ENCODE measurements around the gene KRTAP10-3. TPM values are rescaled to one million over a fixed set of nuclear protein-coding genes. Genes with fewer than 3 reads are reported as not detected.
A peak's percentile ranks its signal among the peaks of the same experiment; 100 is the strongest.

KRTAP10-3 gene
- polyA plus RNA-seq, 1 of the 3 experiments (the other 2 are of a cell fraction), result not detected

- H3K9me3 ChIP-seq, result no peaks in the 10 kb centered on the region
- no peaks in the 10 kb centered on the region for H3K27me3 ChIP-seq (ENCODE audit: insufficient read depth)
- peaks cover 0 to 18% of the 10 kb centered on the region in 2 experiments; a peak in 1 of 4 replicates for H3K4me1 ChIP-seq (ENCODE audit: control insufficient read depth in 1 of 2, insufficient read depth in 2 of 2, low read depth in 1 of 2, low read length in 1 of 2)
- H3K79me2 ChIP-seq (ENCODE audit: insufficient read depth), result peaks cover 11% of the 10 kb centered on the region; the same call in 1 of the 2 replicates
- H3K4me2 ChIP-seq, result peak overlapping the region; percentile 74
- no peaks in the 10 kb centered on the region for H4K20me1 ChIP-seq (ENCODE audit: insufficient read depth)
- peak; percentile 98 for DNase-seq
- H3K4me3 ChIP-seq (ENCODE audit: low read depth in 2 of 2, low read length in 1 of 2), result peak overlapping the region; percentile 70 to 86
- ChIA-PET POLR2A (no interaction called here), CTCF (interaction anchor here (0.9 to 1.0 kb wide), 2 partner anchors 30 to 276 kb away, joined by 3 read pairs; no protein-coding TSS in a partner anchor)
- H3K36me3 ChIP-seq (replicated peaks in 1 of 2; ENCODE audit: control insufficient read depth in 1 of 2, insufficient read depth in 2 of 2, low read length in 1 of 2), result no peaks in the 10 kb centered on the region
- H3F3A ChIP-seq (replicated peaks; ENCODE audit: insufficient read depth), result no peaks in the 10 kb centered on the region
- H3K9ac ChIP-seq, result peak overlapping the region; percentile 65
- WGBS (ENCODE audit: low lambda C conversion rate), result 9% methylated on average over 7 of the region's 15 CpGs
- H3K27ac ChIP-seq (ENCODE audit: low read depth in 2 of 2, low read length in 1 of 2), result peak overlapping the region; percentile 42 to 69
- no peaks in the 10 kb centered on the region for H3K9me2 ChIP-seq
- H2AFZ ChIP-seq (ENCODE audit: low read depth), result peak overlapping the region; percentile 69
- TF ChIP-seq JUND (IDR thresholded peaks at IDR 0.05) (no peak), TAF1 (IDR thresholded peaks at IDR 0.05; ENCODE audit: borderline replicate concordance, low read depth, low read length) (peak; percentile 34; the same call in 1 of the 2 replicates), EZH2phosphoT487 (IDR thresholded peaks at IDR 0.05; ENCODE audit: borderline replicate concordance, low read depth) (no peak), TCF12 (IDR thresholded peaks at IDR 0.05) (no peak), CHD2 (IDR thresholded peaks at IDR 0.05; ENCODE audit: low read length, partially characterized antibody) (peak; percentile 82), RAD21 (IDR thresholded peaks at IDR 0.05; ENCODE audit: low read length) (no peak), ELF1 (IDR thresholded peaks at IDR 0.05) (no peak), GATA2 (CRISPR knock-in tag; IDR thresholded peaks at IDR 0.05) (no peak), RXRA (IDR thresholded peaks at IDR 0.05; ENCODE audit: borderline replicate concordance, low read depth) (no peak), MEF2A (IDR thresholded peaks at IDR 0.05; ENCODE audit: borderline replicate concordance, low read depth) (no peak), NFIC (IDR thresholded peaks at IDR 0.05; ENCODE audit: borderline replicate concordance) (no peak), MXI1 (IDR thresholded peaks at IDR 0.05; ENCODE audit: low read depth, low read length) (peak; percentile 97), FOXM1 (IDR thresholded peaks at IDR 0.05; ENCODE audit: low read depth) (no peak), SMC3 (IDR thresholded peaks at IDR 0.05; ENCODE audit: low read depth, low read length) (no peak), FOXJ3 (CRISPR knock-in tag; IDR thresholded peaks at IDR 0.05) (no peak), GABPA (IDR thresholded peaks at IDR 0.05; ENCODE audit: low read depth) (0 out of 2 replicates have a peak, but pooled peaks have one; percentile 38), POLR2AphosphoS5 (IDR thresholded peaks at IDR 0.05; ENCODE audit: low read depth, low read length) (peak; percentile 82), TEAD4 (IDR thresholded peaks at IDR 0.05; ENCODE audit: borderline replicate concordance, insufficient read depth) (no peak), EP300 (IDR thresholded peaks at IDR 0.05; ENCODE audit: borderline replicate concordance in 1 of 2, low read depth in 1 of 2, low read length in 1 of 2) (no peak), NRF1 (IDR thresholded peaks at IDR 0.05; ENCODE audit: low read depth, low read length) (no peak), FOSL2 (IDR thresholded peaks at IDR 0.05; ENCODE audit: borderline replicate concordance, low read depth) (no peak), RFX5 (IDR thresholded peaks at IDR 0.05; ENCODE audit: low read length) (no peak)
- TF ChIP-seq, protein P1, sequence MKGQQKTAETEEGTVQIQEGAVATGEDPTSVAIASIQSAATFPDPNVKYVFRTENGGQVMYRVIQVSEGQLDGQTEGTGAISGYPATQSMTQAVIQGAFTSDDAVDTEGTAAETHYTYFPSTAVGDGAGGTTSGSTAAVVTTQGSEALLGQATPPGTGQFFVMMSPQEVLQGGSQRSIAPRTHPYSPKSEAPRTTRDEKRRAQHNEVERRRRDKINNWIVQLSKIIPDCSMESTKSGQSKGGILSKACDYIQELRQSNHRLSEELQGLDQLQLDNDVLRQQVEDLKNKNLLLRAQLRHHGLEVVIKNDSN (IDR thresholded peaks at IDR 0.05; ENCODE audit: borderline replicate concordance, low read depth), result peak; percentile 100
- TF ChIP-seq, protein P2, sequence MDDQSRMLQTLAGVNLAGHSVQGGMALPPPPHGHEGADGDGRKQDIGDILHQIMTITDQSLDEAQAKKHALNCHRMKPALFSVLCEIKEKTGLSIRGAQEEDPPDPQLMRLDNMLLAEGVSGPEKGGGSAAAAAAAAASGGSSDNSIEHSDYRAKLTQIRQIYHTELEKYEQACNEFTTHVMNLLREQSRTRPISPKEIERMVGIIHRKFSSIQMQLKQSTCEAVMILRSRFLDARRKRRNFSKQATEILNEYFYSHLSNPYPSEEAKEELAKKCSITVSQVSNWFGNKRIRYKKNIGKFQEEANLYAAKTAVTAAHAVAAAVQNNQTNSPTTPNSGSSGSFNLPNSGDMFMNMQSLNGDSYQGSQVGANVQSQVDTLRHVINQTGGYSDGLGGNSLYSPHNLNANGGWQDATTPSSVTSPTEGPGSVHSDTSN (IDR thresholded peaks at IDR 0.05), result peak; percentile 30; the same call in 1 of the 2 replicates
- TF ChIP-seq, protein P3, sequence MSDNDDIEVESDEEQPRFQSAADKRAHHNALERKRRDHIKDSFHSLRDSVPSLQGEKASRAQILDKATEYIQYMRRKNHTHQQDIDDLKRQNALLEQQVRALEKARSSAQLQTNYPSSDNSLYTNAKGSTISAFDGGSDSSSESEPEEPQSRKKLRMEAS (IDR thresholded peaks at IDR 0.05; ENCODE audit: low read depth), result peak; percentile 84
- TF ChIP-seq, protein P4, sequence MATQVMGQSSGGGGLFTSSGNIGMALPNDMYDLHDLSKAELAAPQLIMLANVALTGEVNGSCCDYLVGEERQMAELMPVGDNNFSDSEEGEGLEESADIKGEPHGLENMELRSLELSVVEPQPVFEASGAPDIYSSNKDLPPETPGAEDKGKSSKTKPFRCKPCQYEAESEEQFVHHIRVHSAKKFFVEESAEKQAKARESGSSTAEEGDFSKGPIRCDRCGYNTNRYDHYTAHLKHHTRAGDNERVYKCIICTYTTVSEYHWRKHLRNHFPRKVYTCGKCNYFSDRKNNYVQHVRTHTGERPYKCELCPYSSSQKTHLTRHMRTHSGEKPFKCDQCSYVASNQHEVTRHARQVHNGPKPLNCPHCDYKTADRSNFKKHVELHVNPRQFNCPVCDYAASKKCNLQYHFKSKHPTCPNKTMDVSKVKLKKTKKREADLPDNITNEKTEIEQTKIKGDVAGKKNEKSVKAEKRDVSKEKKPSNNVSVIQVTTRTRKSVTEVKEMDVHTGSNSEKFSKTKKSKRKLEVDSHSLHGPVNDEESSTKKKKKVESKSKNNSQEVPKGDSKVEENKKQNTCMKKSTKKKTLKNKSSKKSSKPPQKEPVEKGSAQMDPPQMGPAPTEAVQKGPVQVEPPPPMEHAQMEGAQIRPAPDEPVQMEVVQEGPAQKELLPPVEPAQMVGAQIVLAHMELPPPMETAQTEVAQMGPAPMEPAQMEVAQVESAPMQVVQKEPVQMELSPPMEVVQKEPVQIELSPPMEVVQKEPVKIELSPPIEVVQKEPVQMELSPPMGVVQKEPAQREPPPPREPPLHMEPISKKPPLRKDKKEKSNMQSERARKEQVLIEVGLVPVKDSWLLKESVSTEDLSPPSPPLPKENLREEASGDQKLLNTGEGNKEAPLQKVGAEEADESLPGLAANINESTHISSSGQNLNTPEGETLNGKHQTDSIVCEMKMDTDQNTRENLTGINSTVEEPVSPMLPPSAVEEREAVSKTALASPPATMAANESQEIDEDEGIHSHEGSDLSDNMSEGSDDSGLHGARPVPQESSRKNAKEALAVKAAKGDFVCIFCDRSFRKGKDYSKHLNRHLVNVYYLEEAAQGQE (IDR thresholded peaks at IDR 0.05; ENCODE audit: low read depth, low read length), result no peak
- TF ChIP-seq, protein P5, sequence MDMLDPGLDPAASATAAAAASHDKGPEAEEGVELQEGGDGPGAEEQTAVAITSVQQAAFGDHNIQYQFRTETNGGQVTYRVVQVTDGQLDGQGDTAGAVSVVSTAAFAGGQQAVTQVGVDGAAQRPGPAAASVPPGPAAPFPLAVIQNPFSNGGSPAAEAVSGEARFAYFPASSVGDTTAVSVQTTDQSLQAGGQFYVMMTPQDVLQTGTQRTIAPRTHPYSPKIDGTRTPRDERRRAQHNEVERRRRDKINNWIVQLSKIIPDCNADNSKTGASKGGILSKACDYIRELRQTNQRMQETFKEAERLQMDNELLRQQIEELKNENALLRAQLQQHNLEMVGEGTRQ (IDR thresholded peaks at IDR 0.05; ENCODE audit: borderline replicate concordance, low read depth, low read length), result peak; percentile 99
These were observed 41.3 kb downstream of the KRTAP10-3 start for GRCh38 chr21:44517175-44517899.

Data from SK-N-SH (cell line).